BE2C (cell line): Measurements from ENCODE around the gene C1GALT1C1L.
"Not testable (repeated sequence)": the region's sequence is repeated elsewhere in the genome, so short reads cannot be mapped to it uniquely, and the experiment has no call there.

Source experiments
- DNase-seq: peaks from one replicate; pipeline ENCODE4 v3.0.0-alpha.2; 2020
- H3K27me3 ChIP-seq: fragments of 250-450 bp; sonication (Bioruptor Pico); 2 replicates; pipeline ENCODE4 v1.5.1; 2020; ENCODE audit warnings: mild to moderate bottlenecking
- H3K36me3 ChIP-seq: fragments of 250-450 bp; sonication (Bioruptor Pico); 2 replicates; pipeline ENCODE4 v1.5.1; 2020; ENCODE audit warnings: mild to moderate bottlenecking
- H3K4me1 ChIP-seq: fragments of 250-450 bp; sonication (Bioruptor Pico); 2 replicates; pipeline ENCODE4 v1.5.1; 2020
- H3K4me3 ChIP-seq: 2 replicates; pipeline ENCODE4 v1.5.1; 2011; ENCODE audit warnings: low read depth, low read length
- H3K9me3 ChIP-seq: fragments of 250-450 bp; sonication (Bioruptor Pico); 2 replicates; pipeline ENCODE4 v1.5.1; 2020
- TF ChIP-seq, protein P1 (sequence below): IDR thresholded peaks from 2 replicates; pipeline ENCODE4 v1.5.1; 2012; ENCODE audit warnings: mild to moderate bottlenecking, low read depth, low read length

Gene C1GALT1C1L

DNA sequence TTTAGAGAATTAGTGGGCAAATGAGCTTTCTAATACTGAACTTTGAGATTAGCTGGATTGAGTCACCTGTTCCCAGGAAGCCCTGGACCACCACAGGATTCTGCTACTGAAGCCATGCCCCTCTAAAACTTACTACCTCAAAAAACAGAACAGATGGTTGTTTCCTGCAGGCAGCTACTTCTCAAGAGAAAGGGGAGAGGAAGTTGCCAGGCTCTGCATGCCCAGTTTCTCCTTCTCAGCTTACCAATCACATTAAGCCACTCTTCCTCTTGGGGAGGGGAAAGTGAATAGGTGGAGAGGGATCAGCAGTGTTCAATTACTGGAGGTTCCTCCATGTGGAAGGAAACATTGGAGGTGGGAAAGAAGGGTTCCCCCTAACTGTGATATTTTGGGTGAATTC, 24.9 kb upstream of the C1GALT1C1L start:
- TF ChIP-seq, protein P1, sequence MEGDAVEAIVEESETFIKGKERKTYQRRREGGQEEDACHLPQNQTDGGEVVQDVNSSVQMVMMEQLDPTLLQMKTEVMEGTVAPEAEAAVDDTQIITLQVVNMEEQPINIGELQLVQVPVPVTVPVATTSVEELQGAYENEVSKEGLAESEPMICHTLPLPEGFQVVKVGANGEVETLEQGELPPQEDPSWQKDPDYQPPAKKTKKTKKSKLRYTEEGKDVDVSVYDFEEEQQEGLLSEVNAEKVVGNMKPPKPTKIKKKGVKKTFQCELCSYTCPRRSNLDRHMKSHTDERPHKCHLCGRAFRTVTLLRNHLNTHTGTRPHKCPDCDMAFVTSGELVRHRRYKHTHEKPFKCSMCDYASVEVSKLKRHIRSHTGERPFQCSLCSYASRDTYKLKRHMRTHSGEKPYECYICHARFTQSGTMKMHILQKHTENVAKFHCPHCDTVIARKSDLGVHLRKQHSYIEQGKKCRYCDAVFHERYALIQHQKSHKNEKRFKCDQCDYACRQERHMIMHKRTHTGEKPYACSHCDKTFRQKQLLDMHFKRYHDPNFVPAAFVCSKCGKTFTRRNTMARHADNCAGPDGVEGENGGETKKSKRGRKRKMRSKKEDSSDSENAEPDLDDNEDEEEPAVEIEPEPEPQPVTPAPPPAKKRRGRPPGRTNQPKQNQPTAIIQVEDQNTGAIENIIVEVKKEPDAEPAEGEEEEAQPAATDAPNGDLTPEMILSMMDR, result no peak
- H3K9me3 ChIP-seq, result no peaks in the 10 kb centered on the region
- DNase-seq, result no peak

GRCh38 chr2:43699761-43700160, 23.5 kb upstream of the C1GALT1C1L start:
- Histone ChIP-seq H3K9me3 (no peaks in the 10 kb centered on the region), H3K36me3 (no peaks in the 10 kb centered on the region), H3K27me3 (peaks cover 17% of the 10 kb centered on the region; the same call in 1 of the 2 replicates), H3K4me3 (no peak overlapping the region), H3K4me1 (no peaks in the 10 kb centered on the region)
- DNase-seq, result no peak
- TF ChIP-seq, protein P1, result no peak

More for the DNA sequence above, 24.9 kb upstream of the C1GALT1C1L start:
- peaks cover 10% of the 10 kb centered on the region; the same call in 1 of the 2 replicates for H3K27me3 ChIP-seq
- H3K36me3 ChIP-seq, result no peaks in the 10 kb centered on the region
- no peaks in the 10 kb centered on the region for H3K4me1 ChIP-seq
- H3K4me3 ChIP-seq, result no peak overlapping the region

DNA sequence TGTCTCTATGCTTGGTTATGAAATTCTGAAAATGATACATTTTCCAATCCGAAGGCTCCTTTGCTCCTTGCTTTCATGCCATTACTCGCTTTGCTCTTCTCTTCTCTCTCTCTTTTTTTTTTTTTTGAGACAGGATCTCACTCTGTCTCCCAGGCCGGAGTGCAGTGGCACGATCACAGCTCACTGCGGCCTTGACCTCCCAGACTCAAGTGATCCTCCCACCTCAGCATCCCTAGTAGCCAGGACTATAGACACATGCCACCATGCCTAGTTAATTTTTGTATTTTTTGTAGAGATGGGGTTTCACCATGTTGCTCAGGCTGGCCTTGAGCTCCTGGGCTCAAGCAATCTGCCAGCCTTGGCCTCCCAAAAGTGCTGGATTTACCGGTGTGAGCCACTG, 21.9 kb upstream of the C1GALT1C1L start:
- H3K4me1 ChIP-seq, DNase-seq, H3K36me3 ChIP-seq, H3K4me3 ChIP-seq, H3K9me3 ChIP-seq: not testable (repeated sequence)
- peaks cover 17% of the 10 kb centered on the region; the same call in 1 of the 2 replicates for H3K27me3 ChIP-seq

DNA sequence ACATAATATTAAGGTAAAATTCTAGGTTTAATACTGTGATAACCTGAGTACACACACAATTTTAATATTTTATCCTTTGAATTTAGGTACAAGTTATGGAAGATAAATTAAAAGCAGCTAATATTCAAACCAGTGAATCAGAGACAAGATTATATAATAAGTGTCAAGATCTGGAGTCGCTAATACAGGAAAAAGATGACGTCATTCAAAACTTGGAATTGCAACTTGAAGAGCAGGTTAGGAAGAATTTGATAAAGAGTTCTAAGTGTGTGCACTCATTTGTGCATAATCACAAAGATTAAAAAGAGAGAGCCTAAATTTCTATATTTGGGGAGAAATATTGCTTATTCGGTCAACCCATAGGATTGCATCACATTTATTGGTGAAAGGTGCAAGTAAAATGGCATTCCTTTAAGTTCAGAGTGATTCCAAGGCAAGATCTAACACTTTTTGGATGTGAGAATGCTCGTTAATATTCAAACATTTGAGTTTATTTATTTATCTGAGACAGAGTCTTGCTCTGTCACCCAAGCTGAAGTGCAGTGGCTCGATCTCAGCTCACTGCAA, 16.3 kb upstream of the C1GALT1C1L start:
- TF ChIP-seq, protein P1, result no peak
- no peaks in the 10 kb centered on the region for H3K4me1 ChIP-seq
- H3K9me3 ChIP-seq, result no peaks in the 10 kb centered on the region
- no peak overlapping the region for H3K4me3 ChIP-seq
- peaks cover 13% of the 10 kb centered on the region; the same call in 1 of the 2 replicates for H3K27me3 ChIP-seq
- H3K36me3 ChIP-seq, result no peaks in the 10 kb centered on the region
- DNase-seq, result no peak

GRCh38 chr2:43689999-43690398, 13.8 kb upstream of the C1GALT1C1L start:
- Histone ChIP-seq H3K27me3 (no peaks in the 10 kb centered on the region; the same call in 1 of the 2 replicates), H3K9me3 (no peaks in the 10 kb centered on the region), H3K4me3 (no peak overlapping the region), H3K36me3 (no peaks in the 10 kb centered on the region), H3K4me1 (no peaks in the 10 kb centered on the region)
- TF ChIP-seq, protein P1, result no peak
- no peak for DNase-seq

GRCh38 chr2:43685357-43685756, 9.1 kb upstream of the C1GALT1C1L start:
- H3K27me3 ChIP-seq, result peaks cover 10% of the 10 kb centered on the region; the same call in 1 of the 2 replicates
- no peaks in the 10 kb centered on the region for H3K36me3 ChIP-seq
- no peaks in the 10 kb centered on the region for H3K4me1 ChIP-seq
- H3K9me3 ChIP-seq, result no peaks in the 10 kb centered on the region
- TF ChIP-seq, protein P1, result no peak
- H3K4me3 ChIP-seq, result no peak overlapping the region
- DNase-seq, result no peak

- not testable (repeated sequence) for H3K4me3 ChIP-seq, DNase-seq, H3K9me3 ChIP-seq
Measured at GRCh38 chr2:43677783-43678182, 1.6 kb upstream of the C1GALT1C1L start.

More at GRCh38 chr2:43677783-43678182, 1.6 kb upstream of the C1GALT1C1L start:
- H3K4me1 ChIP-seq, H3K27me3 ChIP-seq, H3K36me3 ChIP-seq: not testable (repeated sequence)
